ENCODE results near the gene CLEC3A.

The CLEC3A gene

GRCh38 chr16:78022347-78023060 is at the start of gene CLEC3A:
TSS of gene CLEC3A (plus strand) at chr16:78022548. CDS start at chr16:78022627, 79 bp downstream.
- Histone ChIP-seq H3K36me3 (ENCODE audit: insufficient read depth, low read length) (no peaks in the 10 kb centered on the region), H3K79me2 (ENCODE audit: insufficient read depth, low read length) (no peaks in the 10 kb centered on the region), H3K9ac (ENCODE audit: low read depth, low read length, poor library complexity, severe bottlenecking) (no peak within 1 kb of the TSS), H4K20me1 (ENCODE audit: insufficient read depth, low read length, poor library complexity, severe bottlenecking) (no peaks in the 10 kb centered on the region), H2AFZ (ENCODE audit: low read length) (no peak within 1 kb of the TSS), H3K4me3 (ENCODE audit: low read length, poor library complexity, severe bottlenecking) (no peak within 1 kb of the TSS), H3F3A (ENCODE audit: low read depth) (no peaks in the 10 kb centered on the region), H3K9me2 (replicated peaks; ENCODE audit: low read depth, low read length) (no peaks in the 10 kb centered on the region), H3K4me1 (ENCODE audit: insufficient read depth, low read length, poor library complexity, severe bottlenecking) (no peaks in the 10 kb centered on the region), H3K27me3 (ENCODE audit: insufficient read depth, low read length, poor library complexity, severe bottlenecking) (no peaks in the 10 kb centered on the region), H3K4me2 (ENCODE audit: low read depth, low read length, poor library complexity, severe bottlenecking) (no peak within 1 kb of the TSS), H3K9me3 (ENCODE audit: insufficient read depth, low read depth, low read length) (no peaks in the 10 kb centered on the region)
- TF ChIP-seq CTCF (conservative IDR thresholded peaks at IDR 0.05; ENCODE audit: low read length) (no peak), EZH2phosphoT487 (IDR thresholded peaks at IDR 0.05; ENCODE audit: borderline replicate concordance) (no peak)

GRCh38 chr16:77974883-77975282 is 47.5 kb upstream of the CLEC3A start:
- Histone ChIP-seq H2AFZ (ENCODE audit: low read length) (no peak overlapping the region), H4K20me1 (ENCODE audit: insufficient read depth, low read length, poor library complexity, severe bottlenecking) (no peaks in the 10 kb centered on the region), H3K9me3 (ENCODE audit: insufficient read depth, low read depth, low read length) (no peaks in the 10 kb centered on the region), H3K9ac (ENCODE audit: low read depth, low read length, poor library complexity, severe bottlenecking) (no peak overlapping the region), H3K4me1 (ENCODE audit: insufficient read depth, low read length, poor library complexity, severe bottlenecking) (no peaks in the 10 kb centered on the region), H3F3A (ENCODE audit: low read depth) (no peaks in the 10 kb centered on the region), H3K36me3 (ENCODE audit: insufficient read depth, low read length) (no peaks in the 10 kb centered on the region), H3K27me3 (ENCODE audit: insufficient read depth, low read length, poor library complexity, severe bottlenecking) (no peaks in the 10 kb centered on the region), H3K4me2 (ENCODE audit: low read depth, low read length, poor library complexity, severe bottlenecking) (no peak overlapping the region), H3K79me2 (ENCODE audit: insufficient read depth, low read length) (no peaks in the 10 kb centered on the region), H3K4me3 (ENCODE audit: low read length, poor library complexity, severe bottlenecking) (no peak overlapping the region), H3K9me2 (replicated peaks; ENCODE audit: low read depth, low read length) (no peaks in the 10 kb centered on the region)
- no peak for TF ChIP-seq EZH2phosphoT487 (IDR thresholded peaks at IDR 0.05; ENCODE audit: borderline replicate concordance)
- no peak for TF ChIP-seq CTCF (conservative IDR thresholded peaks at IDR 0.05; ENCODE audit: low read length)

GRCh38 chr16:77975942-77976341 is 46.4 kb upstream of the CLEC3A start:
- no peak for TF ChIP-seq CTCF (conservative IDR thresholded peaks at IDR 0.05; ENCODE audit: low read length)
- Histone ChIP-seq H4K20me1 (ENCODE audit: insufficient read depth, low read length, poor library complexity, severe bottlenecking) (no peaks in the 10 kb centered on the region), H3K9me2 (replicated peaks; ENCODE audit: low read depth, low read length) (no peaks in the 10 kb centered on the region), H3K4me1 (ENCODE audit: insufficient read depth, low read length, poor library complexity, severe bottlenecking) (no peaks in the 10 kb centered on the region), H3K27me3 (ENCODE audit: insufficient read depth, low read length, poor library complexity, severe bottlenecking) (no peaks in the 10 kb centered on the region), H3K9me3 (ENCODE audit: insufficient read depth, low read depth, low read length) (no peaks in the 10 kb centered on the region), H3K36me3 (ENCODE audit: insufficient read depth, low read length) (no peaks in the 10 kb centered on the region), H3K9ac (ENCODE audit: low read depth, low read length, poor library complexity, severe bottlenecking) (no peak overlapping the region), H3F3A (ENCODE audit: low read depth) (no peaks in the 10 kb centered on the region), H3K79me2 (ENCODE audit: insufficient read depth, low read length) (no peaks in the 10 kb centered on the region), H3K4me3 (ENCODE audit: low read length, poor library complexity, severe bottlenecking) (no peak overlapping the region), H3K4me2 (ENCODE audit: low read depth, low read length, poor library complexity, severe bottlenecking) (no peak overlapping the region), H2AFZ (ENCODE audit: low read length) (no peak overlapping the region)

Data from Loucy (cell line).